ENCODE data around the gene SLC12A7.
A peak's percentile ranks its signal among the peaks of the same experiment; 100 is the strongest.
"Not testable (repeated sequence)": the region's sequence is repeated elsewhere in the genome, so short reads cannot be mapped to it uniquely, and the experiment has no call there.

SLC12A7 gene

GRCh38 chr5:1029282-1029944 is 82.5 kb downstream of the SLC12A7 start:
- no peak overlapping the region for H3K9ac ChIP-seq (ENCODE audit: insufficient read length)
- TF ChIP-seq EZH2 (IDR thresholded peaks at IDR 0.05) (no peak), FOXP2 (optimal IDR thresholded peaks at IDR 0.05; ENCODE audit: control extremely low read depth, extremely low read length, insufficient read depth) (no peak), POLR2AphosphoS5 (IDR thresholded peaks at IDR 0.05; ENCODE audit: borderline replicate concordance, low read depth, low read length) (no peak)
- no peak for DNase-seq (ENCODE audit: low read depth, low spot score)
- no peaks in the 10 kb centered on the region for H3K36me3 ChIP-seq (ENCODE audit: insufficient read depth, low read length)
- H3K4me3 ChIP-seq = no peak overlapping the region
- no peaks in the 10 kb centered on the region for H3K9me3 ChIP-seq (ENCODE audit: low read depth, low read length)
- no peak overlapping the region for H3K27ac ChIP-seq

DNA sequence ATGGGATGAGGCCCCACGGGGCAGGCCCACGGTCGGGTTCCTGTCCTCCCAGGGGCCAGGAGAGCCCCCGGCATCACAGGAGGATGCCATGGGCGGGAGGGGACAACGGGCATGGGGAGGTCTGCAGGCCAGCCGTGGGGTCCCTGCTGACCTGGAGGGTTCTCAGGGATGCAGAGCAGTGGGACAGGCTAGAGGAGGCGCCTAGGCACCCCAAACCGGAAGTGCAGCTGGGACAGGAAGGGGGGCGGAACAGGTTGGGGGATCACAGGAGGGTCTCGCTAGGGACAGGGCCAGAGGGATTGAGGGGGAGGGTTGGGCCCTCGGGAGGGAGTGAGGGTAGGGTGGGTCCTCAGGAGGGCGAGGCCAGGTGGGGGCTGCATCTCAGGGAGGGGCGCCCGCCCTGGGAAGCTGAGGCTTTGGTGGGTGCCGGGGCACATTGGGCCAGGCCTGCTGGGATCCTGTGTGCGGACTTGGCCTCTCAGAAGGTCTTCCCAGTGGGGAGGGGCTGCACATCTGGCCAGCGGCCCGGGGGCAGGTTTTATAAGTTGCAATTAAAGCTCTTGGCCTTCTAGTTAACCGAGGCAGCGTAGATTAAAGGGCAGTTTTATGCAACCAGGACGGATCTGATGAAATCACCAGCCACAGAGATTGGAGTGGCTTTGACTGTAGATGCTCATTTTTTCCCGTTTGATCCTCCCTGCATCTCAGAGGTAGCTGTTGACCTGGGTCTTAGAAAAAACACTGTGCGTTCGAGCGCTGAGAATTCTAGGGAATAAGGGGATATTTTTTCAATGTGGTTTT is 83.2 kb downstream of the SLC12A7 start:
- TF ChIP-seq FOXP2 (optimal IDR thresholded peaks at IDR 0.05; ENCODE audit: control extremely low read depth, extremely low read length, insufficient read depth) (no peak), POLR2AphosphoS5 (IDR thresholded peaks at IDR 0.05; ENCODE audit: borderline replicate concordance, low read depth, low read length) (no peak), EZH2 (IDR thresholded peaks at IDR 0.05) (no peak)
- DNase-seq (ENCODE audit: low read depth, low spot score) = no peak
- Histone ChIP-seq H3K36me3 (ENCODE audit: insufficient read depth, low read length) (no peaks in the 10 kb centered on the region), H3K27ac (no peak overlapping the region), H3K4me3 (no peak overlapping the region), H3K9me3 (ENCODE audit: low read depth, low read length) (no peaks in the 10 kb centered on the region), H3K9ac (ENCODE audit: insufficient read length) (no peak overlapping the region)

GRCh38 chr5:1027631-1028441 is 84.0 kb downstream of the SLC12A7 start:
- no peak for DNase-seq (ENCODE audit: low read depth, low spot score)
- H3K9me3 ChIP-seq (ENCODE audit: low read depth, low read length) = no peaks in the 10 kb centered on the region
- H3K36me3 ChIP-seq (ENCODE audit: insufficient read depth, low read length) = no peaks in the 10 kb centered on the region
- no peak overlapping the region for H3K27ac ChIP-seq
- H3K4me3 ChIP-seq = no peak overlapping the region
- no peak overlapping the region for H3K9ac ChIP-seq (ENCODE audit: insufficient read length)
- TF ChIP-seq POLR2AphosphoS5 (IDR thresholded peaks at IDR 0.05; ENCODE audit: borderline replicate concordance, low read depth, low read length) (no peak), FOXP2 (optimal IDR thresholded peaks at IDR 0.05; ENCODE audit: control extremely low read depth, extremely low read length, insufficient read depth) (no peak), EZH2 (IDR thresholded peaks at IDR 0.05) (no peak)

- H3K9me3 ChIP-seq (ENCODE audit: low read depth, low read length) = no peaks in the 10 kb centered on the region
- TF ChIP-seq POLR2AphosphoS5 (IDR thresholded peaks at IDR 0.05; ENCODE audit: borderline replicate concordance, low read depth, low read length) = no peak
- no peak for TF ChIP-seq FOXP2 (optimal IDR thresholded peaks at IDR 0.05; ENCODE audit: control extremely low read depth, extremely low read length, insufficient read depth)
- TF ChIP-seq EZH2 (IDR thresholded peaks at IDR 0.05) = no peak
- no peak overlapping the region for H3K9ac ChIP-seq (ENCODE audit: insufficient read length)
- DNase-seq (ENCODE audit: low read depth, low spot score) = no peak
- H3K27ac ChIP-seq = no peak overlapping the region
- no peaks in the 10 kb centered on the region for H3K36me3 ChIP-seq (ENCODE audit: insufficient read depth, low read length)
- no peak overlapping the region for H3K4me3 ChIP-seq
Measured at GRCh38 chr5:1026700-1027621, 84.9 kb downstream of the SLC12A7 start.

GRCh38 chr5:1021969-1022336 is 89.9 kb downstream of the SLC12A7 start:
- H3K4me3 ChIP-seq = peak overlapping the region; percentile 67
- not testable (repeated sequence) for DNase-seq (ENCODE audit: low read depth, low spot score); H3K36me3 ChIP-seq (ENCODE audit: insufficient read depth, low read length); H3K9ac ChIP-seq (ENCODE audit: insufficient read length); H3K9me3 ChIP-seq (ENCODE audit: low read depth, low read length)
- peak overlapping the region; percentile 69; the same call in 1 of the 2 replicates for H3K27ac ChIP-seq

GRCh38 chr5:1021136-1021968 is 90.5 kb downstream of the SLC12A7 start:
- DNase-seq (ENCODE audit: low read depth, low spot score) = no peak
- peak overlapping the region; percentile 67 for H3K4me3 ChIP-seq
- H3K36me3 ChIP-seq (ENCODE audit: insufficient read depth, low read length) = no peaks in the 10 kb centered on the region
- no peak overlapping the region for H3K9ac ChIP-seq (ENCODE audit: insufficient read length)
- TF ChIP-seq FOXP2 (optimal IDR thresholded peaks at IDR 0.05; ENCODE audit: control extremely low read depth, extremely low read length, insufficient read depth) = no peak
- TF ChIP-seq POLR2AphosphoS5 (IDR thresholded peaks at IDR 0.05; ENCODE audit: borderline replicate concordance, low read depth, low read length) = no peak
- no peak for TF ChIP-seq EZH2 (IDR thresholded peaks at IDR 0.05)
- H3K27ac ChIP-seq = peak overlapping the region; percentile 71
- no peaks in the 10 kb centered on the region for H3K9me3 ChIP-seq (ENCODE audit: low read depth, low read length)

- Histone ChIP-seq H3K36me3 (ENCODE audit: insufficient read depth, low read length) (no peaks in the 10 kb centered on the region), H3K9ac (ENCODE audit: insufficient read length) (no peak overlapping the region), H3K9me3 (ENCODE audit: low read depth, low read length) (no peaks in the 10 kb centered on the region), H3K4me3 (peak overlapping the region; percentile 31; the same call in 1 of the 2 replicates), H3K27ac (0 out of 2 replicates have a peak overlapping the region, but pooled peaks have one; percentile 71)
- DNase-seq (ENCODE audit: low read depth, low spot score) = no peak
- no peak for TF ChIP-seq POLR2AphosphoS5 (IDR thresholded peaks at IDR 0.05; ENCODE audit: borderline replicate concordance, low read depth, low read length)
- TF ChIP-seq EZH2 (IDR thresholded peaks at IDR 0.05) = no peak
- TF ChIP-seq FOXP2 (optimal IDR thresholded peaks at IDR 0.05; ENCODE audit: control extremely low read depth, extremely low read length, insufficient read depth) = no peak
Measured at GRCh38 chr5:1020452-1020961, 91.4 kb downstream of the SLC12A7 start.

All from SK-N-MC (cell line).